ENCODE results near the gene FAM222A.

The FAM222A gene

DNA sequence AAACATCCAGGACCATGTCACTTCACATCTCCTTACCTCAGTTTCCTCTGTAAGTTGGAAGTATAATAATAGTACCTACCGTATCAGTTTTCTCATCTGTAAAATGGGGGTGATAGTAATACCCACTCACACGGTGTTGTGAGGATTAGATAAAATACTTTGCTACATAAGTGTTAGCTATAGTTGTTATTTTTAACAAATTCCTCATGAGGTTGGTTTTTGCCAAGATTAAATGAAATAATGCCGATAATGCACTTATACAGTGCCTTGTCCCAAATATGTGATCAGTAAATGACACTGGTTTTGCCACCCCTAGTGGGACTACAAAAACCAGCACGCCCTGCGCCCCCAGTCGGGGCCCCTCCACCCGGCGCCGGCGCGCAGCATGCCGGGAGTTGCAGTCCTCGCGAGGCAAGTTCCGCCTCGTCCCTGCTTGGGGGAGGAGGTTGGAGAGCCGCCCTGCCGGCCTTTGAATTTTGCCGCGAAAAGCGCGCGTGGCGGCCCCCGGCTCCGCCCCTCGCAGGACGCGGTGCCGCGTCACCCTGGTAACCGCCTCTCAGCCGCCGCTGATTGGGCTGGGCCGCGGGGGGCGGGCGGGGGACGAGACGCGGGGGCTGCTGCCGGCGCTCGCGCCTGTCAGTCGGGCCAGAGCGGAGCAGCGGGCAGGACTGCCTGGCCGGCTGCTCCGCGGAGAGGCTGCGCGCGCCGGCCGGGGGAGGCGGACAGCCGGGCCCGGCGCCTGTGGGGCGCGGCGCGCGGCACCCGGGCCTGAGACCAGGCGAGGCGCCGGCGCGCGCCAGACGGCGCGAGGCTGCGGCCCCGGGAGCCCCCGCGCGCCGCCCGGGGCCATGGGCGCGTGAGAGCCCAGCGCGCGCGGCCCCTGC lies at the start of gene FAM222A:
TSS of gene FAM222A (plus strand) at position 639 of the 884 bp plus-strand sequence. CDS start 30,322 bp downstream, outside the sequence.
- peak; percentile 91 for DNase-seq

DNA sequence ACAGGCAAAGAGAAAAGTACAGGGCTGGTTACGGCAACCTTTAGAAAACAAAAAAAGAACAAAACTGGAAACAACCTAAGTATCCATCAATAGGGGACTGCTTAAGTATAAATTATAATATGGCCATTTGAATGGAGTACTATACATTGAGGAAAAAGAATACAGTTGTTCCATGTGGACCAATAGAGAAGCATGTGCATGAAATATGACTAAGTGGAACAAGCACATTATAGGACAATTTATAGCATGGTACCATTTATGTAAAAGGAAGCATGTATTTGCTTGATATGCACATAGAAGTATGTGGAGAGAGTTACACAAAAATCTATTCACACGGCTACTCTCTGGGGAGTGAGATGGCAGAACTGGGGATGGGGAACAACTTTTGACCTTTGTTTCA lies 49.2 kb upstream of the FAM222A start:
- DNase-seq = no peak

DNA sequence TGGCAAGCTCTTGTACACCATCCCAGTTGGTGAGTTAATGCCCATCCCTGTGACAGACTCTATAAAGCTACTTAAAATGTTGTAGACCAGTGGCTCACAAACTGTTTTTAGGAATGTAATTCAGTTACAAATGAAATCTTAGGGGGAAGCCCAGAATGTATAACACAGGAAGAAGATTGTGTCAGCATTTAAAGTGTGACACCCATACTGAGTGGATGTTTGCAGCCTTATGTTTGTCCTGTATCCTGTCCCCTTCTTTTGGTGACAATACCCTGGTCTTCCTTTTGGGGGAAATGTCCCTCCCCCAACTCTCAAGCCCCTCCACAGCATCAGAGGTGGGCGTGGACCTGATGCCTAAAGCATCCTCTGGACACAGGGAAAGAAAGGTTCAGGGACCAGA lies 47.6 kb upstream of the FAM222A start:
- no peak for DNase-seq

DNA sequence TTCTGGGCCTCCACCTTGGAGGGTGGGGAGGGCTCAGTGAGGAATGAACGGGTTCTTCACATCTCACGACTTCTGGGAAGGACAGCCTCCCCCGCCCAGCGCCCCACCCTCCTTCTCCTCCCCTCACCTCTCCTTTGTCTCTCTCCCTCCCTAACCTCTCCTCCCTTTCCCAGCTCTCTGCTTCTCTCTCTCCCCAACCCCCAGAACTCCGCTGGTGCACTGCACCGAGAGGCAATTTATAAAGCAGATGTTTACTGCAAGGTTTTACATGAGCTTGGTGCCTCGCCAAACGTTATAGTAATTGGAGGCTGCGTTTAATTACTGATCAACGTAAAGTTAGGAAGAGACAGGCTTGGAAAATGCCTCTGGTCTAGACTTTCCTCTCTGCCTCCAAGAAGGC lies 42.9 kb upstream of the FAM222A start:
- no peak for DNase-seq

DNA sequence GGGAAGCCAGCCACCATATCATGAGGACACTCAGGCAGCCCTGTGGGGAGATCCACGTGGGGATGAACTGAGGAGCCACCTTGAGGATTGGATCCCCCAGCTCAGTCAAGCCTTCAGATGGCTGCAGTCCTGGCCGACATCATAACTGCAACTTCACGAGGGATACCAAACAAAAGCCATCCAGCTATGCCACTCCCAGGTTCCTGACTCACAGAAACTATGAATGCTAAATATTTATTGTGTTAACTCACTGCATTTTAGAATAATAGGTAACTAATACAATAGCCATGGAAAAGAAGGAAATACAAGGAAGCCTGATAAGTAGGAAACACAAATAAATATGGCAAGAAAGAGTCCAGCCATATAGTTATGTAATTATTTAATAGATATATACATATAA lies 42.1 kb upstream of the FAM222A start:
- DNase-seq = no peak

DNA sequence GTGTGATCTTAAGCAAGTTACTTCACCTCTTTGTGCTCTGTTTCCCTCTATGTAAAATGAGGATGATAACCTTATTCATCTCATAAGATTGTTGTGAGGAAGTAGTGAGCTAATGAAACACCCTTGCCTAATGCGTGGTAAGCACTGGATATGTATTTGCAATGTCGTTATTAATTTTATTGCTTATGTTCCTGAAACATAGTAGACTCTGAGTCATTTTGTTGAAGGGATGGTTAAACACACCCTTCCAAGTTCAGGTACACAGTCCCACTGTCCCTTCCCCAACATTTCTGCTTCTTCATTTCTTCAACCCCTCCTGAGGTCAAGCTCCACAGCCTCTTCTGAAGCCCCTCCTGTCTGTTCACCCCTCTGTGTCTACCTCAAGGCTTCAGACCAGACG lies 40.2 kb upstream of the FAM222A start:
- no peak for DNase-seq

DNA sequence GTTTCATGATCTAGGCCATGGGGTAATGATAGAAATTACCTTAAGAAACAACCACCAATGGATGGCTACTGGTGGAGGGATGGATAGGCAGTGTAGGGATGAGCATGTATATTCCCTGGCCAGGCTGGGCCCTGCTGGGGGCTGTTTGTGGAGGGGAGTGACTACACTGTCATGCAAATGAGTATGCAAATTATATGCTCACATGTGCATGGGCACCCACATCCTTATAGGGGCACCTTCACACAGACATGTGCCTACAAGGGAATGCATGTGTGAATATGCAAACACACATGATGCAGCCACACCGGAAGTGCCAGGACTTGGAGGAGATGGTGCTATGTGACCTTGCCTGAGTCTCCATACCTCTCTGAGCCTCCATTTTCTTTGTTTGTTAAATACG lies 39.7 kb upstream of the FAM222A start:
- no peak for DNase-seq

DNA sequence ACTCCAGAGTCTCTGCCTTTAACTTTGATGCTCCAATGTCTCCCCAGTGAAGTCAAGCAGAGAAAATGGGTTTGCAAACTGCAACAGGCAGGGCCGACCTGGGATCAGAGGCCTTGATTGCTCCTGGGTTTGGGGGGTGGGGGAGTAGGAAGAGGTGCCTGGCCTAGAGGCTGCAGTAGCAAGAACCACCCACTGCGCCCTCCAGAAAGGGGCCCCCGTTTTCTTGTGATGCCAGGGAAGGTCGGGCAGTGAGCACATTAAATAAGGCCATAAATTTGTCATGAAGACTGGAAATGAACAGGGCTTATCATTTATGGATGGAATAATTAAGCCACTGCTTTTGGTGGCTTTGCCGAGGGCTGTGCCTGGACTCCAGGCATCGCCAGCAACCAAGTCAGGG lies 38.2 kb upstream of the FAM222A start:
- DNase-seq = no peak

DNA sequence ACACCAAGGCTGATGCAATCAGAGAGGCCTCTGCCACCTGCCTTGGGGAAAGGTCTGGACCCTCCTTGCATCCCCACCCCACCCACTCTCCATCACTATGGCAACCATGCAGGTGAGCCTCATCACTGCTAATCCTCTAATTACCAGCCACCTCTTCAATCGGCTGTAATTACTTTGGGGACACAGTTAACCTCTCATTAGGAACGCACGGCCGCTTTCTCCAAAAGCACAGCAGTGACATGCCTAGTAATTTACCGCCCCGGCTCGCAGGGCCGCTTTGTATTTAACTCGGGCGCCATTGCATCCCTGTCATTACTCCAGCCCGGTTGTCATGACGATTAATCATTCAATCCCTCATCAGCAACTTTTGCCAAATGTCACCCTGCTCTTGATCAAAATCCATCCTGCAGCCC lies 36.3 kb upstream of the FAM222A start:
- DNase-seq = no peak

DNA sequence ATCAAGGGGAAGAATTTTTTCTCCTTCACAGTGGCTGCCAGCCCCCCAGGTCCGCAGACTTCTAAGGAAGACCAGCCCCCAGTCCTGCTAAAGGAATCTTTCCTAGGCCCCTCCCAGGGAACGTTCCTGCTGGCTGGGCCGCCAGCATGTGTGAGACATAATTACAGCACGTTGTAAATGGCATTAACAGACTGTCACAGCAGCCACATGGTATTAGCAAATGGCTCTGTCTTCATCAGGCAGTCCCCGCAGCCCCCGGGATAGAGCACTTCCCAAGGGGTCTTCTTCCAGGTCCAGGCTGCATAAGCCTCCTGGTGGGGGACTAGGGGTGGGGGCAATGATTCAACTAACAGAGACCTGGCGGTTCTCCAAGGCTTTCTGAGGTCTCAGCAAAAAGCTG lies 34.9 kb upstream of the FAM222A start:
- no peak for DNase-seq

DNA sequence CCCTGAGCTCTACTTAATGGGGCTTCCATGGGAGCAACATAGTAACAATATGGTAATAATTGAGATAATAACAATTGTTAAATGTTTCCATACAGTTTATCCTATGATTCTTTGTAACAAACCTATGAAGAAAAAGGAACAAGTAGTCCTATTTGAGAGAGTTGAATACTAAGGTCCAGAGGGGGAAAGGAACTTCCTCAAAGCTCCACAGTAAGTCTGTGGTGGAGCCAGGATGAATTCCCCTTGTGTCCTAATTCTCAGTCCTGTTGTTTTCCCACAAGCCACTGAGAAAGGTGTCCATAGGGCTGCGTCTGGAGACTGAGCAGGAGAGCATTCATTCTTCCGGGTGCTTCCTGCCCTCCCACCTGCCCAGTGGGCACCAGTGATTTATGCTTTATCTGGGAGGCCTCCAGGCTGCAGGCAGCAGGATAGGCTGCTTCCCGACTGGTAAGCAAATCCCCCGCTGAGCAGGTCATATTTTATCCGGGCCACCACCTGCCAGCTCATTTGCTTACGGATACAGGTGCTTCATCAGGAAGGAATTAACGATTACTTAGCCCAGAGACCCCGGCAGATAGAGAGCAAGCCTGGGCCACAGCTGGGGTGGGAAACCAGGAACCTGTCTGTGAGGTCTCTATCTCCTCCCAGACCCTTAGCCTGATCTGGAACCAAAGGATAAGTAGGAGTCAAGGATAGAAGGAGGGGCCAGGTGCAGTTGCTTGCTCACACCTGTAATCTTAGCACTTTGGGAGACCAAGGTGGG lies 33.9 kb upstream of the FAM222A start:
- DNase-seq = peak; percentile 25

DNA sequence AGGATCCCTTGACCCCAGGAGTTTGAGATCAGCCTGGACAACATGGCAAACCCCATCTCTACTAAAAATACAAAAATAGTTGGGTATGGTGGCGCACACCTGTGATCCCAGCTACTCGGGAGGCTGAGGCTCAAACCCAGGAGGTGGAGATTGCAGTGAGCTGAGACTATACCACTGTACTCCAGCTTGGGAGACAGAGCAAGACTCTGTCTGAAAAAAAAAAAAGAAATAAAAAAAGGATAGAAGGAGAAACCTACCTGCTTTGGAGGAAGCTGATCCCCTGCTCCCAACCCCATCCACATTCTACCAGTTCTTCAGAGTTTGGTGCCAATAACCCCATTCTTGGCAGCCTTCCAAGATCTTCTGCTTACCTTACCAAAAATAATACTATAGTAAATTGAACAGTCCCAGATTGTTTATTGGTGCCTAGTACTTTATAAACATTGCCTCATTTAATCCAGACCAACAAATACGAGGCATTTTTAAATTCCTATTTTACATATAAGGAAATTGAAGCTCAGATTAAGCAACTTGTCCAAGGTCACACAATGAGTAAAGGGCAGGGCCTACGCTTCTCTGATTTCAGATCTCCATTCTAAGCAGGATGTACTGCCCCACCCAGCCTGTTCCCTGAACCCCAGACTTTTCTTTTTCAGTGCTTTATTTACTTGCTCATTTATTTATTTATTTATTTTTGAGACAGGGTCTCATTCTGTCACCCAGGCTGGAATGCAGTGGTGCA lies 33.2 kb upstream of the FAM222A start:
- peak; percentile 60 for DNase-seq

DNA sequence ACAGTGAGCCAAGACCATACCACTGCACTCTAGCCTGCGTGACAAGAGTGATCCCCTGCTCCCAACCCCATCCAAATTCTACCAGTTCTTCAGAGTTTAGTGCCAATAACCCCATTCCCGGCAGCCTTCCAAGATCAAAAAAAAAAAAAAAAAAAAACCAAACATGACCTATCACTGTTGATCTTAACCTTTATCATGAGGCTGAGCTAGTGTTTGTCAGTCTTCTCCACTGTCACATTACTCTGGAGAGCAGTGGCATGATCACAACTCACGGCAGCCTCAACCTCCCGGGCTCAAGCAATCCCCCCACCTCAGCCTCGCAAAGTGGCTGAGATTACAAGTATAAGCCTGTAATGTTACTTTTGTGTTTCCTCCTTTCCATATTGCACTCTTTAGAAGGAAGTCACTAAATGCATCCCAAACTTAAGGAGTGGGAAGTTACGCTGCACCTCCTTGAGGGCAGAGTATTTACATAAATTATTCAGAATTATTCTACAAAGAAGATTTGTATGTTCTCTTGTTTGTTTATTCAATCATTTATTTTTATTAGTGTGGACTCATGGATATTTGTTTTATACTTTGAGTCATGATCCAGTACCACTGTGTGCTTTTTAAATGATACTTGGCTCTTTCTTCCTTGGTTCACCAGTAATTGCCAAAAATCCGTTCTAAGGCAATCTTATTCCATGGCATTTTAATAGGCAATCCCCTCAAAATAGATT lies 31.5 kb upstream of the FAM222A start:
- no peak for DNase-seq

DNA sequence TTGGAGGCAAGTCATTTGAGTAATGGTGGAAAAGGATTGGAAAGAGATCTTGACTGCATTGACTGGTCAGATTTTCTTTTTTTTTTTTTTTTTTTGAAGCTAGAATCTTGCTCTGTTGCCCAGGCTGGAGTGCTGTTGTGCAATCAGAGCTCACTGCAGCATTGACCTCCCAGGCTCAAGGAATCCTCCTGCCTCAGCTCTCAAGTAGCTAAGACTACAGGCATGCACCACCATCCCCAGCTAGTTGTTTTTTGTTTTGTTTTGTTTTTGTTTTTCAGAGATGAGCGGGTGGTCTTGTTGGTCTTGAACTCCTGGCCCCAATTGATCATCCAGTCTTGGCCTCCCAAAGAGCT lies 30.9 kb upstream of the FAM222A start:
- no peak for DNase-seq

DNA sequence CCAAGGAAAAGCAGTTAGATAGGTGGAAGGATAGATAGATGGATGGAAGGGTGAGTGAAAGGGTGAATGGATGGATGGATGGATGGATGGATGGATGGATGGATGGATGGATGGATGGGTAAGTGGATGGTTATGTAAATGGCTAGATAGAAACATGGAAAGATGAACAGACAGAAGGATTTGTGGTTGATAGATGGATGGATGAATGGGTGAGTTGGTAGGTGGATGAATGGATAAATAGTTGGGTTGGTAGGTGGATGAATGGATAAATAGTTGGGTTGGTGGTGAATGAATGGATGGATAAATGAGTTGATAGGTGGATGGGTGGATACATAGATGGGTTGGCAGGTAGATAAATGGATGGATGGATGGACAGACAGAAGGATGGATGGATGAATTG lies 30.3 kb upstream of the FAM222A start:
- no peak for DNase-seq

DNA sequence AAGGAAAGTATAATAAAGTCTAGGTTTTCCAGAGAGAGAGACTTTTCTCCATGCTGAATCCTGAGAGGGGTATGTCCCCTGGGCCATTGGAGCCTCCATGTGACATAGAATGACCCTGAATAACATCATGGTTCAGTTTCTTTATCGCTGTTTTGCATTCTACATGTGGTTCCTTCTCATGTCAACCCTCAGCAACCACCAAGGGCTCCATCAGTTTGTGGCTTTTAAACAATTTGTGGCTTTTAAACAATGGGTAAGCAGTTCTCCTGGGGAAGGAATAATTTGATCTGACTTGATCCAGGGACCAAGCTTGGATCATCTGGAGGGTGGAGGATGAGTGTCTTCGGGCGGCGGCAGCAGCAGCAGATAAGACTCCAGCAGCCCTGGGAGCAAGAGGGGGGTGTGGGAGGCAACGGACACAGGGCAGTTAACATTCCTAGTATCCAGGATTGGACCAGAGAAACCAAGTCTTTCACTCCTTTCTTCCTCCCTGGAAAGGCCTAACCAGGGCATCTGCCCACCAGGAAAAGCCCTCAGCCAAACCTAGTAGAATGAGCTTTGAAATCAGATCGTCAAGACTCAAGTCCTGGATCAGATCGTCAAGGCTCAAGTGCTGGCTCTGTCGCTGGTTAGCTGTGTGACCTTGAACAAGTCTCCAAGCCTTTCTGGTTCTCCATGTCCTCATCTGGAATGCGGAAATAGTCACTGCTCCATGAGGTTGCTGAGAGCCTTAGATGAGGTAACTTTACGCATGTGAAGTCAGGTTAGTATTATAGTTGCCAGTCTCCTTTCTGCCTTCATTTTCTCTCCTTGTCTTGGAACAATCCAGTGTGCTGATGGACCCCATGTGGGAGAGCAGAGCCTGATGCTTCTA lies 27.8 kb upstream of the FAM222A start:
- DNase-seq = no peak

DNA sequence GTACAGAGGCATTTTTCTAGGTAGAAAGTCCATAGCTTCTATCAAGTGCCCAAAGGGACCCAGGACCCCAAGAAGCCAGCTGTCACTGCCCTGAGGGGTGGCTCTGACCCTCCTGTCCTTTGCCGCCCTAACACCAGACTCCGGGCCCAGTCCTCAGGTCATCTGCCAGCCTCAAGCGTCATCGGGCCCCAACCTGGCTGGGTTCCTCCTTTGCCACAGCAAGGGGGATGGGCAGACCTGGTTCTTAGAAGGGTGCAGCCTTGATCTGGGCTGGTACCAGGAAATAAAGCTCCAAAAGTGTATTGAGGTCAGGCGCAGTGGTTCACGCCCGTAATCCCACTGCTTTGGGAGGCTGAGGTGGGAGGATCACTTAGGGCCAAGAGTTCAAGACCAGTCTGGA lies 27.1 kb upstream of the FAM222A start:
- DNase-seq = no peak

DNA sequence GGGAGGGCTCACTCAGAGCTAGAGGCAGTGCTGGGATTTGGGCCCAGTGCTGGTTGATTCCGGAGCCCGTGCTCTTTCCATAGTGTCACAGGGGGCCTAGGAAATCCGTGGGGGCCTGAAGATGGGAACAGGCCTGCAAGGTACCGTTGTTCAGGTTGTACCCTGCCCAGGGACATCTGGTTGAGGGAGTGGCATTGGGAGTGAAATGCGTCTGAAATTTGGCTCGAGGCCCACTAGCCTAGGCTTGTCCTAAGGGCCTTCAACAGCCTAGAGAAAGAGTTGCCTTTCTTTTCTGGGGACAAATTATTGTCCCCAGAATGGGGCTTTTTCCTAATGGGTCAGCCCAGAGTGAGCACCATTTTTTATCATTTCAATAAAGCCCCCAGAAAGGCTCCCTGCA lies 26.4 kb upstream of the FAM222A start:
- no peak for DNase-seq

DNA sequence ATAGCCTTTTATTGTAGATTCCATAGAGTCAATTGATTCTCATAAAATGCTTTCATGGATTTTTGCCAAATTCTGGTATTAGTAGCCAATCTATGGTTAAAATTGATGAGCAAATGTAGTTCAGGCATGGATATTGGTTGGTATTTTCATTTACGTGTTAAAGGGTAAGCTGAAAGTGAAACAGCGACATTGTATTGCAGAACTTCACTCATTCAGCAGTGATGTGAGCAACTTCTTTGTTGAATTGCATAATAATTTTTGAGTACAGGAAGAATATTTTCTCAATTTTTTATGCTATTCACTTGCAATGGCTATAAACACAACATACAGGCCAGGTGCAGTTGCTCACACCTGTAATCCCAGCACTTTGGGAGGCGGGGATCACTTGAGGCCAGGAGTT lies 24.2 kb upstream of the FAM222A start:
- DNase-seq = no peak

DNA sequence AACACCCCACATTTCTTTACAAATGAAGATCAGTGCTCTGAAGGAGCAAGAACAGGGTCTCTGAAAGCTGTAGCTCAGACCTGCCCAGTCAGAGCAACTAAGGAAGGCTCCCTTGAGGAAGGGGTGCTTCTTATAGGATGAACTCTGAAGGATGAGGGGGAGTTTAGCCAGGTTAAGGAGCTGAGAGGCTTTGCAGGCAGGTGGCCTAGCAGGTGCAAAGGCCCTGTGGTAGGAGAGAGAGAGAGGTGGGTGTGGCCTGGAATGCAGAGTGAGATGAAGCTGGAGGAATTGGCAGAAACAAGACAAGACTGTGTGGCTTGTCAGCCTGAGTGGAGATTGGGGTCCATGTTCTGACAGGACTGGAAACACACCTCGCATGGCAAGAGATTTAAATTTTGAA lies 20.5 kb upstream of the FAM222A start:
- no peak for DNase-seq

DNA sequence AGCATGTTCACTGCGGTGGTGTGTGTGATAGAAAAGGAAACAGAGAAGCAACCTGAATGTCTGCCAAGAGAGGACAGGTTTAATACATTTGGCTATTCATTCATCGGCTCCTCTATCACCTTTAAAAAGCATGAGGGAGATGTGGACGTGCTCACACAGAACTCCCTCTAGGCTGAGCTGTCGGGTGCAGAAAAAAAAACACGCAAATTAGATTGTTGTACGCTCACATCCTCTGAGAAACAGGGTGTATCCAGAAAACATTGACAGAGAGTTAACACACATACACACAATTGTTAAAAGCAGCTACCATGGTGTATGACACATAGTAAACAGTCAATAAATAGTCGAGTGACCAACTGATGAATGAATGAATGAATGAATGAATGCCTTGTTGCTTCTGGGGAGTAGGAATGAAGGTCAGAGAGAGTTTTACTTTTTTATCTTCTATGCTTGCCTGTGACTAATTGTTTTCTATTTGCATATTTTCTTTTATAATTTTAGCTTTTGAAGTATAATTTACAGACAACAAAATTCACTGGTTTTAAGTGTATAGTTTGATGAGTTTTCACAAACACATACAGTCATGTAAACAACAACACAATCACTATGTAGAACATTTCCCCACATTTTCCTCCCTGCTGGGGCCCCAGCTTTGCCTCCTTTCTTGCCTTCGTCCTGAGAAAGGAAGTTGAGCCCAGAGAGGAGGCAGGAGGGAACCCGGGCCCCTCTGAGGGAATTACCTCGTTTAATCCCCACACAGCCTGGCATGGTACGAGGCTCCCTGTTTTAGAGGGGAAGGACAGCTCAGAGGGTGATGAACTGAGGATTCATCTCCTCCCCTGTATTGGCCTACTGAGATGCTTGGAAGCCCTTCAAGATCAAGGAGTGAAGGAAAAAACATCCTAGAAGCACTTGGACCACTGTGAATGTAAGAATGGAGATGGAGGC lies 19.7 kb upstream of the FAM222A start:
- DNase-seq = no peak

All from SHP77 treated with DMSO at 0.1 percent for 48 hours (cell line).